Measurements from ENCODE around the gene VOPP1. TPM values are rescaled to one million over a fixed set of nuclear protein-coding genes. Genes with fewer than 3 reads are reported as not detected.

The VOPP1 gene
- total RNA-seq, 4 donors from 2014 or later, result 23.7 to 42.1 (median 37.5) TPM

- DNase-seq (ENCODE audit: extremely low spot score), result no peak
- Histone ChIP-seq H3K27ac (replicated peaks in 1 of 4) (no peak overlapping the region), H3K27me3 (no peaks in the 10 kb centered on the region), H3K4me1 (peaks cover 4 to 19% (median 14%) of the 10 kb centered on the region in 4 donors), H3K9me3 (no peaks in the 10 kb centered on the region), H3K36me3 (peaks cover 0 to 16% (median 9%) of the 10 kb centered on the region in 4 donors), H3K4me3 (no peak overlapping the region)
- 79% methylated on average over 3 of the region's 3 CpGs for WGBS
- TF ChIP-seq POLR2A (IDR thresholded peaks at IDR 0.05; ENCODE audit: low read depth) (no peak), CTCF (IDR thresholded peaks at IDR 0.05) (no peak), EP300 (IDR thresholded peaks at IDR 0.05) (no peak), POLR2AphosphoS5 (IDR thresholded peaks at IDR 0.05) (no peak)
- intact Hi-C loops (cut with DNase I), result no loop called here
These were observed 70.7 kb downstream of the VOPP1 start for GRCh38 chr7:55501611-55502010.

- Histone ChIP-seq H3K27ac (replicated peaks in 1 of 4) (no peak overlapping the region), H3K27me3 (no peaks in the 10 kb centered on the region), H3K9me3 (no peaks in the 10 kb centered on the region), H3K4me1 (peaks cover 4 to 19% (median 14%) of the 10 kb centered on the region in 4 donors), H3K4me3 (no peak overlapping the region), H3K36me3 (peaks cover 0 to 28% (median 20%) of the 10 kb centered on the region in 4 donors)
- no peak for DNase-seq (ENCODE audit: extremely low spot score)
- WGBS, result 85% methylated on average over 7 of the region's 7 CpGs
- no peak for TF ChIP-seq POLR2AphosphoS5 (IDR thresholded peaks at IDR 0.05)
- no peak for TF ChIP-seq CTCF (IDR thresholded peaks at IDR 0.05)
- TF ChIP-seq POLR2A (IDR thresholded peaks at IDR 0.05; ENCODE audit: low read depth), result no peak
- no peak for TF ChIP-seq EP300 (IDR thresholded peaks at IDR 0.05)
- intact Hi-C loops (cut with DNase I), result no loop called here
These were observed 72.1 kb downstream of the VOPP1 start for GRCh38 chr7:55500117-55500756.

GRCh38 chr7:55499591-55499990 is 72.7 kb downstream of the VOPP1 start:
- Histone ChIP-seq H3K4me1 (peaks cover 4 to 18% (median 14%) of the 10 kb centered on the region in 4 donors), H3K4me3 (no peak overlapping the region), H3K9me3 (no peaks in the 10 kb centered on the region), H3K36me3 (peaks cover 0 to 28% (median 20%) of the 10 kb centered on the region in 4 donors), H3K27me3 (no peaks in the 10 kb centered on the region), H3K27ac (replicated peaks in 1 of 4) (no peak overlapping the region)
- no peak for DNase-seq (ENCODE audit: extremely low spot score)
- intact Hi-C loops (cut with DNase I), result no loop called here
- 92% methylated on average over 12 of the region's 12 CpGs for WGBS
- no peak for TF ChIP-seq CTCF (IDR thresholded peaks at IDR 0.05)

GRCh38 chr7:55498770-55499169 is 73.5 kb downstream of the VOPP1 start:
- peaks cover 4 to 16% (median 12%) of the 10 kb centered on the region in 4 donors for H3K4me1 ChIP-seq
- H3K9me3 ChIP-seq, result no peaks in the 10 kb centered on the region
- TF ChIP-seq CTCF (IDR thresholded peaks at IDR 0.05), result no peak
- no peak for TF ChIP-seq POLR2A (IDR thresholded peaks at IDR 0.05; ENCODE audit: low read depth)
- no peak for TF ChIP-seq POLR2AphosphoS5 (IDR thresholded peaks at IDR 0.05)
- TF ChIP-seq EP300 (IDR thresholded peaks at IDR 0.05), result no peak
- H3K27ac ChIP-seq (replicated peaks in 1 of 4), result no peak overlapping the region
- 82% methylated on average over 4 of the region's 4 CpGs for WGBS
- intact Hi-C loops (cut with DNase I), result no loop called here
- no peak for DNase-seq (ENCODE audit: extremely low spot score)
- H3K36me3 ChIP-seq, result peaks cover 0 to 32% (median 22%) of the 10 kb centered on the region in 4 donors
- H3K4me3 ChIP-seq, result no peak overlapping the region
- no peaks in the 10 kb centered on the region for H3K27me3 ChIP-seq

- H3K27ac ChIP-seq (replicated peaks in 1 of 4), result no peak overlapping the region
- intact Hi-C loops (cut with DNase I), result no loop called here
- TF ChIP-seq EP300 (IDR thresholded peaks at IDR 0.05) (no peak), CTCF (IDR thresholded peaks at IDR 0.05) (no peak), POLR2A (IDR thresholded peaks at IDR 0.05; ENCODE audit: low read depth) (no peak), POLR2AphosphoS5 (IDR thresholded peaks at IDR 0.05) (no peak)
- H3K36me3 ChIP-seq, result peaks cover 0 to 32% (median 22%) of the 10 kb centered on the region in 4 donors
- no peaks in the 10 kb centered on the region for H3K27me3 ChIP-seq
- no peak overlapping the region for H3K4me3 ChIP-seq
- peaks cover 4 to 19% (median 14%) of the 10 kb centered on the region in 4 donors for H3K4me1 ChIP-seq
- DNase-seq (ENCODE audit: extremely low spot score), result no peak
- 83% methylated on average over 7 of the region's 7 CpGs for WGBS
- H3K9me3 ChIP-seq, result no peaks in the 10 kb centered on the region
These were observed 74.2 kb downstream of the VOPP1 start for GRCh38 chr7:55498142-55498541.
